HEK293T (cell line): ENCODE results near the gene C16orf90.

Experiments
- NFRKB ChIP-seq: fragments of 450-650 bp; IDR thresholded peaks from 2 replicates; pipeline ENCODE4 v1.6.1; 2016; ENCODE audit warnings: mild to moderate bottlenecking, moderate library complexity
- SUZ12 ChIP-seq: fragments of 450-650 bp; IDR thresholded peaks from 2 replicates; pipeline ENCODE4 v1.6.1; 2016; ENCODE audit warnings: mild to moderate bottlenecking

GRCh38 chr16:3496386-3496785, 1.1 kb upstream of the C16orf90 start:
- TF ChIP-seq SUZ12 (no peak), NFRKB (no peak)
